ENCODE data around the gene C2CD2. TPM values are rescaled to one million over a fixed set of nuclear protein-coding genes. Genes with fewer than 3 reads are reported as not detected.

C2CD2 gene
- total RNA-seq, 2 donors from 2014 or later = 26.3 to 28.7 TPM

DNA sequence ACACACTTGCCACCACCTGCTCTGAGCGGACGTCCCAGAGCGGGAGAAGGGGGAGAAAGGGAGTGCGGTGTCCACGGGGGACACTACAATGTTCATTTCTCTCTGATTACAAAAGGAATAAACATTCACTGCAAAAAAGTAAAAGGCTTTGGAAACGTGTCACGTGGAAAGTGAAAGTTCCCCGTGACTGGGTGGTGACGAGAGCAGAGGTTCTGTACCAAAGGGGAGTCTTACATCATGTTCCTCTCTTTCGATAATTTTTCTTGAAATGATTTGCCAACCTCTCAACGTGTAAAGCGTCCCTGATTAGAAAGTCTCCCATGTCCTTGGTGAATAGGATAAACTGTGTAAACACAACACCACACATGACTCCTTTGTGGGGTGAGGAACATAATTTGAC lies 52.7 kb downstream of the C2CD2 start:
- H3K36me3 ChIP-seq (ENCODE audit: control insufficient read depth, insufficient read depth, low read length) = peaks cover 18% of the 10 kb centered on the region
- H3K9ac ChIP-seq (ENCODE audit: extremely low read depth, low read length, poor library complexity, severe bottlenecking) = no peak overlapping the region
- Mint-ChIP-seq H3K27me3 (ENCODE audit: insufficient read depth) (no peaks in the 10 kb centered on the region), H3K4me3 (no peak overlapping the region), H3K27ac (no peak overlapping the region), H3K4me1 (peaks cover 2% of the 10 kb centered on the region), H3K36me3 (ENCODE audit: low read depth) (peaks cover 16% of the 10 kb centered on the region), H3K9me3 (no peaks in the 10 kb centered on the region)
- H3K27ac ChIP-seq (ENCODE audit: low read depth, low read length) = no peak overlapping the region
- TF ChIP-seq, protein P1, sequence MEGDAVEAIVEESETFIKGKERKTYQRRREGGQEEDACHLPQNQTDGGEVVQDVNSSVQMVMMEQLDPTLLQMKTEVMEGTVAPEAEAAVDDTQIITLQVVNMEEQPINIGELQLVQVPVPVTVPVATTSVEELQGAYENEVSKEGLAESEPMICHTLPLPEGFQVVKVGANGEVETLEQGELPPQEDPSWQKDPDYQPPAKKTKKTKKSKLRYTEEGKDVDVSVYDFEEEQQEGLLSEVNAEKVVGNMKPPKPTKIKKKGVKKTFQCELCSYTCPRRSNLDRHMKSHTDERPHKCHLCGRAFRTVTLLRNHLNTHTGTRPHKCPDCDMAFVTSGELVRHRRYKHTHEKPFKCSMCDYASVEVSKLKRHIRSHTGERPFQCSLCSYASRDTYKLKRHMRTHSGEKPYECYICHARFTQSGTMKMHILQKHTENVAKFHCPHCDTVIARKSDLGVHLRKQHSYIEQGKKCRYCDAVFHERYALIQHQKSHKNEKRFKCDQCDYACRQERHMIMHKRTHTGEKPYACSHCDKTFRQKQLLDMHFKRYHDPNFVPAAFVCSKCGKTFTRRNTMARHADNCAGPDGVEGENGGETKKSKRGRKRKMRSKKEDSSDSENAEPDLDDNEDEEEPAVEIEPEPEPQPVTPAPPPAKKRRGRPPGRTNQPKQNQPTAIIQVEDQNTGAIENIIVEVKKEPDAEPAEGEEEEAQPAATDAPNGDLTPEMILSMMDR (conservative IDR thresholded peaks at IDR 0.05) = no peak
- H3K4me1 ChIP-seq (ENCODE audit: control insufficient read depth, insufficient read depth, low read length) = no peaks in the 10 kb centered on the region
- H3K27me3 ChIP-seq (ENCODE audit: control insufficient read depth, insufficient read depth, low read length, poor library complexity, severe bottlenecking) = no peaks in the 10 kb centered on the region
- no peak for DNase-seq
- 93 to 98% methylated on average over 7 to 10 of the region's 12 CpGs for WGBS, 2 experiments (ENCODE audit: insufficient coverage in 1 of 2, insufficient read length in 1 of 2)
- H3K9me3 ChIP-seq (ENCODE audit: control insufficient read depth, low read length) = no peaks in the 10 kb centered on the region
- no peak overlapping the region for H3K4me3 ChIP-seq (ENCODE audit: low read length)

- no peaks in the 10 kb centered on the region for H3K9me3 Mint-ChIP-seq
Observed at GRCh38 chr21:41900401-41900800, 53.4 kb downstream of the C2CD2 start.

GRCh38 chr21:41899426-41900202 lies 54.2 kb downstream of the C2CD2 start:
- no peaks in the 10 kb centered on the region for H3K9me3 Mint-ChIP-seq
- H3K4me3 ChIP-seq (ENCODE audit: low read length) = no peak overlapping the region
- TF ChIP-seq, protein P1 (conservative IDR thresholded peaks at IDR 0.05) = no peak
- H3K4me1 ChIP-seq (ENCODE audit: control insufficient read depth, insufficient read depth, low read length) = peaks cover 4% of the 10 kb centered on the region
- H3K9ac ChIP-seq (ENCODE audit: extremely low read depth, low read length, poor library complexity, severe bottlenecking) = no peak overlapping the region
- H3K9me3 ChIP-seq (ENCODE audit: control insufficient read depth, low read length) = no peaks in the 10 kb centered on the region
- 87 to 89% methylated on average over 16 to 24 of the region's 25 CpGs for WGBS, 2 experiments (ENCODE audit: insufficient coverage in 1 of 2, insufficient read length in 1 of 2)
- H3K27me3 ChIP-seq (ENCODE audit: control insufficient read depth, insufficient read depth, low read length, poor library complexity, severe bottlenecking) = no peaks in the 10 kb centered on the region
- H3K27me3 Mint-ChIP-seq (ENCODE audit: insufficient read depth) = no peaks in the 10 kb centered on the region
- H3K27ac ChIP-seq (ENCODE audit: low read depth, low read length) = peak overlapping the region; percentile 38
- H3K4me3 Mint-ChIP-seq = no peak overlapping the region
- H3K4me1 Mint-ChIP-seq = peaks cover 12% of the 10 kb centered on the region
- H3K36me3 ChIP-seq (ENCODE audit: control insufficient read depth, insufficient read depth, low read length) = peaks cover 12% of the 10 kb centered on the region
- no peak for DNase-seq
- peak overlapping the region; percentile 64 for H3K27ac Mint-ChIP-seq
- peaks cover 15% of the 10 kb centered on the region for H3K36me3 Mint-ChIP-seq (ENCODE audit: low read depth)

More at GRCh38 chr21:41900401-41900800, 53.4 kb downstream of the C2CD2 start:
- Histone ChIP-seq H3K9ac (ENCODE audit: extremely low read depth, low read length, poor library complexity, severe bottlenecking) (no peak overlapping the region), H3K4me1 (ENCODE audit: control insufficient read depth, insufficient read depth, low read length) (no peaks in the 10 kb centered on the region), H3K36me3 (ENCODE audit: control insufficient read depth, insufficient read depth, low read length) (peaks cover 12% of the 10 kb centered on the region), H3K4me3 (ENCODE audit: low read length) (no peak overlapping the region), H3K9me3 (ENCODE audit: control insufficient read depth, low read length) (no peaks in the 10 kb centered on the region), H3K27me3 (ENCODE audit: control insufficient read depth, insufficient read depth, low read length, poor library complexity, severe bottlenecking) (no peaks in the 10 kb centered on the region), H3K27ac (ENCODE audit: low read depth, low read length) (no peak overlapping the region)
- H3K4me3 Mint-ChIP-seq = no peak overlapping the region
- no peaks in the 10 kb centered on the region for H3K27me3 Mint-ChIP-seq (ENCODE audit: insufficient read depth)
- H3K36me3 Mint-ChIP-seq (ENCODE audit: low read depth) = peaks cover 14% of the 10 kb centered on the region
- DNase-seq = no peak
- H3K4me1 Mint-ChIP-seq = peaks cover 9% of the 10 kb centered on the region
- no peak overlapping the region for H3K27ac Mint-ChIP-seq
- TF ChIP-seq, protein P1 (conservative IDR thresholded peaks at IDR 0.05) = no peak
- 97% methylated on average over 6 of the region's 6 CpGs; no CpG with 5 or more reads in 1 of the 2 experiments for WGBS, 2 experiments (ENCODE audit: insufficient coverage in 1 of 2, insufficient read length in 1 of 2)
